ENCODE data around the gene ATP8A2.

ATP8A2 gene

GRCh38 chr13:25753976-25754375 lies 382.2 kb downstream of the ATP8A2 start:
- ChIA-PET CTCF (interaction anchor here (1.1 to 2.4 kb wide), 2 partner anchors 10 to 15 kb away, joined by 3 to 12 read pairs; no protein-coding TSS in a partner anchor), POLR2A (no interaction called here)
- no peak for TF ChIP-seq CTCF (IDR thresholded peaks at IDR 0.05; ENCODE audit: control extremely low read depth, extremely low read depth, low read depth, missing control alignments)
- DNase-seq (ENCODE audit: extremely low spot score): no peak

- no peak for TF ChIP-seq CTCF (IDR thresholded peaks at IDR 0.05; ENCODE audit: control extremely low read depth, extremely low read depth, low read depth, missing control alignments)
- DNase-seq (ENCODE audit: extremely low spot score): no peak
- CTCF ChIA-PET: interaction anchor here (0.7 kb wide), 1 partner anchor 8 kb away, joined by 3 read pairs; no protein-coding TSS in a partner anchor
- POLR2A ChIA-PET: no interaction called here
Measured at GRCh38 chr13:25756251-25756650, 384.5 kb downstream of the ATP8A2 start.

GRCh38 chr13:25756912-25757311 lies 385.1 kb downstream of the ATP8A2 start:
- no peak for DNase-seq (ENCODE audit: extremely low spot score)
- CTCF ChIA-PET: no interaction called here
- POLR2A ChIA-PET: no interaction called here
- TF ChIP-seq CTCF (IDR thresholded peaks at IDR 0.05; ENCODE audit: control extremely low read depth, extremely low read depth, low read depth, missing control alignments): no peak

- ChIA-PET POLR2A (no interaction called here), CTCF (no interaction called here)
- no peak for DNase-seq (ENCODE audit: extremely low spot score)
- TF ChIP-seq CTCF (IDR thresholded peaks at IDR 0.05; ENCODE audit: control extremely low read depth, extremely low read depth, low read depth, missing control alignments): no peak
Measured at GRCh38 chr13:25761041-25761440, 389.3 kb downstream of the ATP8A2 start.

GRCh38 chr13:25762281-25762680 lies 390.5 kb downstream of the ATP8A2 start:
- TF ChIP-seq CTCF (IDR thresholded peaks at IDR 0.05; ENCODE audit: control extremely low read depth, extremely low read depth, low read depth, missing control alignments): no peak
- DNase-seq (ENCODE audit: extremely low spot score): no peak
- ChIA-PET POLR2A (no interaction called here), CTCF (interaction anchor here (2.7 kb wide), 1 partner anchor 9 kb away, joined by 12 read pairs; no protein-coding TSS in a partner anchor)

GRCh38 chr13:25762795-25763377 lies 391.1 kb downstream of the ATP8A2 start:
- POLR2A ChIA-PET: no interaction called here
- no peak for TF ChIP-seq CTCF (IDR thresholded peaks at IDR 0.05; ENCODE audit: control extremely low read depth, extremely low read depth, low read depth, missing control alignments)
- no peak for DNase-seq (ENCODE audit: extremely low spot score)
- CTCF ChIA-PET: interaction anchor here (2.7 kb wide), 1 partner anchor 10 kb away, joined by 12 read pairs; no protein-coding TSS in a partner anchor
